HG02970 (cell line): Measurements from ENCODE around the gene BIRC6.
A peak's percentile ranks its signal among the peaks of the same experiment; 100 is the strongest.
"Not testable (repeated sequence)": the region's sequence is repeated elsewhere in the genome, so short reads cannot be mapped to it uniquely, and the experiment has no call there.

Experiments used
- ATAC-seq: cut with Tn5 transposase; IDR thresholded peaks from one replicate; pipeline ENCODE4 v1.9.1; 2021; ENCODE audit warnings: mild to moderate bottlenecking, moderate library complexity, moderate number of reproducible peaks; ENCODE audit not compliant: unreplicated experiment, low FRiP score

The BIRC6 gene

GRCh38 chr2:32356681-32357317 is at the start of gene BIRC6:
TSS of gene BIRC6 (plus strand) at chr2:32357023. CDS start at chr2:32357162, 139 bp downstream.
- peak; percentile 90 for ATAC-seq

GRCh38 chr2:32310577-32310976 is 46.2 kb upstream of the BIRC6 start:
- ATAC-seq, result no peak

GRCh38 chr2:32314886-32315285 is 41.9 kb upstream of the BIRC6 start:
- no peak for ATAC-seq

GRCh38 chr2:32328679-32329078 is 28.1 kb upstream of the BIRC6 start:
- not testable (repeated sequence) for ATAC-seq

- ATAC-seq, result not testable (repeated sequence)
Observed at GRCh38 chr2:32329180-32329980, 27.4 kb upstream of the BIRC6 start.

- ATAC-seq, result no peak
Observed at GRCh38 chr2:32330136-32330535, 26.7 kb upstream of the BIRC6 start.

GRCh38 chr2:32342801-32343200 is 14.0 kb upstream of the BIRC6 start:
- ATAC-seq, result no peak

GRCh38 chr2:32350797-32351196 is 6.0 kb upstream of the BIRC6 start:
- ATAC-seq, result not testable (repeated sequence)

GRCh38 chr2:32355976-32356680 is 695 bp upstream of the BIRC6 start:
- ATAC-seq, result no peak

- peak; percentile 3 for ATAC-seq
Observed at GRCh38 chr2:32357318-32358110, 691 bp downstream of the BIRC6 start.

GRCh38 chr2:32358111-32358482 is 1.3 kb downstream of the BIRC6 start:
- no peak for ATAC-seq

- no peak for ATAC-seq
Observed at GRCh38 chr2:32360416-32360815, 3.6 kb downstream of the BIRC6 start.

GRCh38 chr2:32362997-32363396 is 6.2 kb downstream of the BIRC6 start:
- ATAC-seq, result not testable (repeated sequence)

GRCh38 chr2:32363597-32363996 is 6.8 kb downstream of the BIRC6 start:
- no peak for ATAC-seq

- ATAC-seq, result not testable (repeated sequence)
Observed at GRCh38 chr2:32364290-32364689, 7.5 kb downstream of the BIRC6 start.

- ATAC-seq, result not testable (repeated sequence)
Observed at GRCh38 chr2:32365679-32366078, 8.9 kb downstream of the BIRC6 start.

- no peak for ATAC-seq
Observed at GRCh38 chr2:32366595-32366994, 9.8 kb downstream of the BIRC6 start.

- no peak for ATAC-seq
Observed at GRCh38 chr2:32369222-32369621, 12.4 kb downstream of the BIRC6 start.

GRCh38 chr2:32370942-32371341 is 14.1 kb downstream of the BIRC6 start:
- ATAC-seq, result not testable (repeated sequence)

- no peak for ATAC-seq
Observed at GRCh38 chr2:32372519-32373182, 15.8 kb downstream of the BIRC6 start.
